Measurements from ENCODE around the gene GPS1.

The GPS1 gene

DNA sequence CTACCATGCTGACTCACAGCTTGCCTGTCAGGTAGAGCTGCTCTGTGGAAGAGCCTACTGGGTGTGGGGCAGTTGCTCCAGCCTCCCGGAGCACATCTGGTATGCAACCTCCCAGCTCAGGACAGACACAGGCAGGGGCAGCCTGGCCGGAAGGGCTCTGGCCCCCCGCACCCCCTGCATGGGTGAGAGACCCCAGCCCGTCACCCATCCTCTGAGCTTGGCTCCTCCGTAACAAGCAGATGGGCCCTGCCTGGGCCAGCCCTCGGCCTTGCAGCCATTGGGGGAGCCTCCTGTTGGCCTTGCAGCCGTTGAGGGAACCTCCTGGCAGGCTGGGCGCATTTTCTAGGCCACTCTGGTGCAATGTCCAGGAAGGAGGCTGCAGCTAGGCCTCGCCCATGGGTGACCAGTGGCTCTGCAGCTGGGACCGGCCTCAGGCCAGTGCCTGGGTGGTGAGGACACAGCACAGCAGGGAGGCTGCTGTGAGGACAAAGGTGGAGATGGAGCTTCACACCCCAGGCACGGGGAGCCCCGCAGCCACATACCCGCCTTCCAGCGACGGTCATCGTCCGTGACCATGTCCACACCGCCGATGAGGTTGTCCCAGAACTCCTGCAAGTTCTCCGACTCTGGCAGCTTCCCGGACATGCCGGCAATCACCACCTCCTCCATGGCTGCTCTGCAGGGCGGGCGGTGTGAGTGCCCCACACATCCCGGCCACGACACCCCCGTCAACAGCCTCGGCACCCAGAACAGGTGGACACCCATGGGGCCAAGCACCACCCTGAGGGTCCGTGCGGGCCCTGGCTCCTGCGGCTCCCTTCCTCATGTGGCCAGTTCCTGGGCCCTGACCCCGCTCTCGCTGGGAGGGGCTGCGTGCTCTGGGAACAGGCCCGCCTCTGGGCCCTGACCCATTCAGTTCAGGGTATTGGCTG is 44.3 kb downstream of the GPS1 start:
- peak overlapping the region in 1 of 2 donors; percentile 65 for H3K4me3 ChIP-seq

DNA sequence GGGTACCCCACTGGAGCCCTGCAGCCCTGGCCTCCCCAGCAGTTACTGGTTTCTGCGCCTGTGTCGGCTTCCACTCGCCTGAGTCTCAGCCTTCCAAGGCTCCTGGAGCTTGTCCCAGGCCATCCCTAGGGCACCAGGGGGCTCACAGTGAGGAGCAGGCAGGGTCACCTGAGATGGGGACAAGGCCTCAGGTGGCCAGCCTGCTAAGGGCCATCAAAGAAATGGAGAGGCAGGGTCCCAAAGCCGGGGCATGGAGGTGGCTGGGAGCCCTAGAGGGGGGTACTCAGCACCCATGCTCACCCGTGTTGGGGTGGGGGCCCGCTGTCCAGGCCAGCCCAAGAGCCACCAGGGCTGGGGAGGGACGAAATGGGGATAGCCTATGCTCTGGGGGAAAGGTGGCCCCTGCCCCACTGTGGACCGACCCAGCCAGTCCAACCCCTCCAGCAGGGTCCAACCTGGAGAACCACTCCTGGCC is 45.0 kb downstream of the GPS1 start:
- intact Hi-C loops (cut with DNase I; ENCODE audit: low total_unique reads): loop anchor here (5.0 kb wide), 2 partner anchors 59 to 1879 kb away; partner anchors contain the start of gene DCXR
- Histone ChIP-seq H3K36me3 (peaks cover 36 to 46% (median 43%) of the 10 kb centered on the region in 3 donors), H3K4me1 (peaks cover 0 to 51% (median 29%) of the 10 kb centered on the region in 4 donors)

More for the DNA sequence above, 44.3 kb downstream of the GPS1 start:
- Histone ChIP-seq H3K4me1 (peaks cover 0 to 45% (median 29%) of the 10 kb centered on the region in 4 donors), H3K36me3 (peaks cover 43 to 53% (median 50%) of the 10 kb centered on the region in 3 donors), H3K9me3 (no peaks in the 10 kb centered on the region), H3K27ac (no peak overlapping the region), H3K27me3 (no peaks in the 10 kb centered on the region)
- intact Hi-C loops (cut with DNase I; ENCODE audit: low total_unique reads): loop anchor here (5.0 kb wide), 2 partner anchors 59 to 1879 kb away; partner anchors contain the start of gene DCXR
- no peak for DNase-seq
- TF ChIP-seq, protein P1, sequence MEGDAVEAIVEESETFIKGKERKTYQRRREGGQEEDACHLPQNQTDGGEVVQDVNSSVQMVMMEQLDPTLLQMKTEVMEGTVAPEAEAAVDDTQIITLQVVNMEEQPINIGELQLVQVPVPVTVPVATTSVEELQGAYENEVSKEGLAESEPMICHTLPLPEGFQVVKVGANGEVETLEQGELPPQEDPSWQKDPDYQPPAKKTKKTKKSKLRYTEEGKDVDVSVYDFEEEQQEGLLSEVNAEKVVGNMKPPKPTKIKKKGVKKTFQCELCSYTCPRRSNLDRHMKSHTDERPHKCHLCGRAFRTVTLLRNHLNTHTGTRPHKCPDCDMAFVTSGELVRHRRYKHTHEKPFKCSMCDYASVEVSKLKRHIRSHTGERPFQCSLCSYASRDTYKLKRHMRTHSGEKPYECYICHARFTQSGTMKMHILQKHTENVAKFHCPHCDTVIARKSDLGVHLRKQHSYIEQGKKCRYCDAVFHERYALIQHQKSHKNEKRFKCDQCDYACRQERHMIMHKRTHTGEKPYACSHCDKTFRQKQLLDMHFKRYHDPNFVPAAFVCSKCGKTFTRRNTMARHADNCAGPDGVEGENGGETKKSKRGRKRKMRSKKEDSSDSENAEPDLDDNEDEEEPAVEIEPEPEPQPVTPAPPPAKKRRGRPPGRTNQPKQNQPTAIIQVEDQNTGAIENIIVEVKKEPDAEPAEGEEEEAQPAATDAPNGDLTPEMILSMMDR (IDR thresholded peaks at IDR 0.05): no peak

DNA sequence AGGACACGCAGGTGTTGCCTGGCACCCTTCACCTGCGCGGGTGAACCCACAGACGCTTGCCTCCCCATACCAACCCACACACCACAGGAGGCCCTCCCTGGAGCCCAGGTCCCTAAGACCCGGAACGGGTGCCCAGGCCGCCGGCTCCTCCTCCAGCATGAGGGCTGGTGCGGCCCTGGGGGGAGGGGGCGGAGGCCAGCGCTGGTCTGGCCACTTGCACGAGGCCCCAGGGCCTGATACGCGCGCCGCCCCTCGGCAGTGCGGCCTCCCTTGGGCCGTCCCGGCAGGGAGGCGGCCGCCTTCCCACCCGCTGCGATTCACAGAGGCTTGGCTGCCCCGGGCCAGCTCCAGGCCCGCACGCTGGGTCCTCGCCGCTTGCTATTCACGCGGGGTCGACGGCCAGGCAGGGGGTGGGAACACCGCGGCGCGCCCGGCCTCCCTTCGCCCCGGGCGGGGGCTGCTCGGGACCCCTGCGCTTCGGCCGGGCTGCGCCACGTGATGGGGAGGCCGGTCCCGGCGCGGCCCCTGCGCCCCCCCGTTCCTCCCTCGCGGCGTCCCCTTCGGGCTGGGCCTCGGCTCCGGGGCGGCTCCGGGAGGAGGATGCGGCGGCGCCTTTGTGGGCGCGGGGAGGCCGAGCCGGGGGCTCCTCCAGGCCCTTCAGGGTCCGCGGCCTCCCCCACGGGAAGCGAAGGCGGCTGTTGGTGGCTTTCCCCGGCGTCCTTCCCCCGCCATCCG is 45.7 kb downstream of the GPS1 start:
- Histone ChIP-seq H3K27me3 (no peaks in the 10 kb centered on the region), H3K4me1 (peaks cover 0 to 52% (median 29%) of the 10 kb centered on the region in 4 donors), H3K27ac (peak overlapping the region; percentile 87 to 98), H3K36me3 (peaks cover 30 to 40% (median 37%) of the 10 kb centered on the region in 3 donors), H3K9me3 (no peaks in the 10 kb centered on the region), H3K4me3 (peak overlapping the region; percentile 65 to 84)
- TF ChIP-seq, protein P1 (IDR thresholded peaks at IDR 0.05): no peak
- DNase-seq: no peak
- intact Hi-C loops (cut with DNase I; ENCODE audit: low total_unique reads): loop anchor here (5.0 kb wide), 2 partner anchors 60 to 1880 kb away; partner anchors contain the start of gene DCXR

More for the DNA sequence above, 45.0 kb downstream of the GPS1 start:
- Histone ChIP-seq H3K27ac (peak overlapping the region; percentile 87 to 98), H3K9me3 (no peaks in the 10 kb centered on the region), H3K27me3 (no peaks in the 10 kb centered on the region), H3K4me3 (peak overlapping the region; percentile 65 to 84)
- DNase-seq: no peak
- TF ChIP-seq, protein P1 (IDR thresholded peaks at IDR 0.05): no peak

DNA sequence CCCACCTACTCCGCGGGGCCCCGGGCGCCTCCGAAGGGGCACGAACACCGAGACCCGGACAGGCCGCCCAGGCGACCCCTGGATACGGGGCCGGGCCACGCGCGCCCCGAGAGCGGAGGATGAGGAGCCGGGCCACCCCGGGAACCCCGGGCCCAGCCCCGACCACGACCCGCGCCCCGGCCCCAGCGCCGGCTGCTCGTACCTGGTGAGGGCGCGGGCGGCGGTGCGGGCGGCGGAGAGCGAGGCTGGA is 46.1 kb downstream of the GPS1 start:
- Histone ChIP-seq H3K36me3 (peaks cover 25 to 35% (median 32%) of the 10 kb centered on the region in 3 donors), H3K27ac (peak overlapping the region; percentile 87 to 98), H3K27me3 (no peaks in the 10 kb centered on the region), H3K4me1 (peaks cover 0 to 52% (median 29%) of the 10 kb centered on the region in 4 donors), H3K4me3 (peak overlapping the region; percentile 65 to 84), H3K9me3 (no peaks in the 10 kb centered on the region)
- intact Hi-C loops (cut with DNase I; ENCODE audit: low total_unique reads): loop anchor here (5.0 kb wide), 2 partner anchors 61 to 1881 kb away; partner anchors contain the start of gene DCXR
- no peak for DNase-seq
- TF ChIP-seq, protein P1 (IDR thresholded peaks at IDR 0.05): no peak

DNA sequence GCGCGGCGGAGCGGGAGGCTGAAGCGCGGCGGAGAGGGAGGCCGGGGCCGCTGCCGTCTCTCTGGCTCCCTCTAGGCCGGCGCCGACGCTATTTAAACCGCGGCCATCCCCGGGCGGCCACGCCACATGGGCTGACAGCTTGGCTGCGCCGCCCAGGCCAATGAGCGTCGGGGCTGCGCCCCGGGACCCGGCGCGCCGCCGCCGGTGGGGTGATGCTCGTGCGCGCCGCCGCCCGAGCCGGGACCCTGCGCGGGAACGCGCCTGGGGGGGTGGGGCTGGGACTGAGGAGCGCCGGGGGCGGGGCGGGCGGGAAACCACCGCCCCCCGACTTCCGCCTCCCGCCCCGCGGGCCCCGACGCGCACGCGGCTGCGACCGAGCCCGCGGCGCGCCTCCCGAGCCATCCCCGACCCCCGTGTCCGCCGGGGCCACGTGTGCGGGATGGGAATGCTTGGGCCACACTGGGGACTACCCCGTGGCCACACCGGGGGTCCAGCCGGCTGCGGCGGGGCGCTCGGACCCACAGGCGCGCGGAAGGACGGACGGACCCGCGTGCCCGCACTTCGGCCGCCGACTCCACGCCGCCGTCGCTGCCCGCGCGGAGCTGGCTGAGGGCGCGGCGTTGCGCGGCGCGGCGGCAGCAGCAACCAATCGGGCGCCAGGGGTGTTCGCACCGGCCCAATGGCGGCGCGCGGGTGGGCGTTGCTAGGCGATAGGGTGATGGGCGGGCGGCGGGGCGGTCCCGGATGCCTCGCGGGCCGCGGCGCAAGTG is 46.7 kb downstream of the GPS1 start, which contains the start of gene FASN:
FASN (minus strand) TSS at position 68 of the 770 bp plus-strand sequence. CDS start 1,791 bp downstream, outside the sequence.
- H3K36me3 ChIP-seq: peaks cover 19 to 30% (median 27%) of the 10 kb centered on the region in 3 donors
- H3K27me3 ChIP-seq: no peaks in the 10 kb centered on the region
- peak; percentile 93 to 97 for DNase-seq
- H3K4me3 ChIP-seq: peak within 1 kb of the TSS; percentile 65 to 84
- intact Hi-C loops (cut with DNase I; ENCODE audit: low total_unique reads): loop anchor here (5.0 kb wide), 2 partner anchors 61 to 1881 kb away; partner anchors contain the start of gene DCXR
- TF ChIP-seq, protein P1 (IDR thresholded peaks at IDR 0.05): peak; percentile 40 to 46
- peak within 1 kb of the TSS; percentile 87 to 98 for H3K27ac ChIP-seq
- H3K9me3 ChIP-seq: no peaks in the 10 kb centered on the region
- H3K4me1 ChIP-seq: peaks cover 0 to 56% (median 29%) of the 10 kb centered on the region in 4 donors

Data from tibial artery (tissue), 4 donors.